MM.1S (cell line): Measurements from ENCODE around the gene PER2.
A peak's percentile ranks its signal among the peaks of the same experiment; 100 is the strongest.

Experiments used
- CTCF ChIP-seq: fragments of 300-600 bp; sonication (generic); IDR thresholded peaks from 2 replicates; pipeline ENCODE4 v1.5.1; 2016; ENCODE audit warnings: antibody characterized with exemption, low read length, mixed read lengths
- EZH2 ChIP-seq: fragments of 300-600 bp; sonication (generic); optimal IDR thresholded peaks from 2 replicates; pipeline ENCODE3; 2017; ENCODE audit warnings: low read depth, mild to moderate bottlenecking, antibody characterized with exemption, low read length, mixed read lengths
- EZH2phosphoT487 ChIP-seq: fragments of 300-600 bp; sonication (generic); IDR thresholded peaks from 2 replicates; pipeline ENCODE4 v1.6.1; 2018; ENCODE audit warnings: antibody characterized with exemption, low read length

GRCh38 chr2:238287737-238288649, at the start of gene PER2:
- TF ChIP-seq CTCF (0 out of 2 replicates have a peak, but pooled peaks have one; percentile 6), EZH2 (no peak), EZH2phosphoT487 (no peak)
